ENCODE data around the gene RECK.

DNA sequence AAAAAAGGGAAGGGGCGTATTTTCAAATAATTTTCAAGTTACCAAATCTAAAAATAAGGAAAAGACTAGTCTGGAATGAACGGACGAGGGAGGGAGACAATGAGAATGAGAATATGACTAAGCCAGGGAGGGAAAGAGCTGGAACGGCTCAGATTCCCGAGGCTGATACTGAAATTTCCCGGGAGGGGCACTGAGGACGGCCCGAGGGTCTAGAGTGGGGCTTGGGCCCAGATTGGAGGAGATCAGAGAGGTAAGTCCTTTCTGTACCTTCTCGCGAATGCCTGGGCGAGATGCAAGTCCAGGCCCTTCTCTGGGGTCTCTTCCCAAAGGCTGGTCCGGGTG, 129.1 kb downstream of the RECK start:
- no peak for TF ChIP-seq POLR2A (IDR thresholded peaks at IDR 0.05)
- TF ChIP-seq, protein P1, sequence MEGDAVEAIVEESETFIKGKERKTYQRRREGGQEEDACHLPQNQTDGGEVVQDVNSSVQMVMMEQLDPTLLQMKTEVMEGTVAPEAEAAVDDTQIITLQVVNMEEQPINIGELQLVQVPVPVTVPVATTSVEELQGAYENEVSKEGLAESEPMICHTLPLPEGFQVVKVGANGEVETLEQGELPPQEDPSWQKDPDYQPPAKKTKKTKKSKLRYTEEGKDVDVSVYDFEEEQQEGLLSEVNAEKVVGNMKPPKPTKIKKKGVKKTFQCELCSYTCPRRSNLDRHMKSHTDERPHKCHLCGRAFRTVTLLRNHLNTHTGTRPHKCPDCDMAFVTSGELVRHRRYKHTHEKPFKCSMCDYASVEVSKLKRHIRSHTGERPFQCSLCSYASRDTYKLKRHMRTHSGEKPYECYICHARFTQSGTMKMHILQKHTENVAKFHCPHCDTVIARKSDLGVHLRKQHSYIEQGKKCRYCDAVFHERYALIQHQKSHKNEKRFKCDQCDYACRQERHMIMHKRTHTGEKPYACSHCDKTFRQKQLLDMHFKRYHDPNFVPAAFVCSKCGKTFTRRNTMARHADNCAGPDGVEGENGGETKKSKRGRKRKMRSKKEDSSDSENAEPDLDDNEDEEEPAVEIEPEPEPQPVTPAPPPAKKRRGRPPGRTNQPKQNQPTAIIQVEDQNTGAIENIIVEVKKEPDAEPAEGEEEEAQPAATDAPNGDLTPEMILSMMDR (IDR thresholded peaks at IDR 0.05) = no peak
